ENCODE data around the gene TSPAN11.
"Not testable (repeated sequence)": the region's sequence is repeated elsewhere in the genome, so short reads cannot be mapped to it uniquely, and the experiment has no call there.

The TSPAN11 gene

DNA sequence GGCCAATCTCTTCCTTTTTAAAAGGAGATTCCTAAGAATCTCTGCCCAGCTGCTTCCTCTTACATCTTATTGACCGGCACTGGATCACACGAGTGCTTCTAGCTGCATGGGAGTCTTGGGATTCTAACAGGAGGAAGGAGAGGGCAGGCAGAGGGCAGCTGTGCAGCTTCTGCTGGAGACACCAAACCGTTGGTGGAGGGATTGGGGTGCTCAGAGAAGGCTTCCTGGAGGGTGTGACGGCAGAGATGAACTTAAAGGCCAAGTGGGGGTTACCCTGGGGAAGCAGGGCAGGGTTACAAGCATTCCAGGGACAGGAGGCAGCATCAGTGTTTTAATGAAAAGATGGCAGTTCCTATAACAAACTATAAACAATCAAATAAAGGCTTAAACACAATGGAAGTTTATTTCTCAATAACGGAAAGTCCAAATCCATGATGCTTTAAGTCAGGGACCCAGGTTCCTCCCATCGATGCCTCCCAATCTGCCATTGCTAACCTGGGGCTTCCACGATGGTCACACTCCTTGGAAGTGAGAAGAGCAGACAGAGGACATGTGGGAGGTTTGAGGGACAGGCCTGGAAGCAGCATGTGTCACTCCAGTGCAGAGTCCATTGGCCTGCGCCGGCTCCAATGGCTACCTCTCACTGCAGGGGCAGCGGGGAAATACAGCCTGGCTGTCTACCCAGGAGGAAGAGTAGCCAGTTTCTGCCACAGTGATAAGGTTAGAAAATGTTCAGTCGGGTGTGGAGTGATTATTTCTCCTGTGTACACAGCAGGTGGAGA is 94.0 kb downstream of the TSPAN11 start:
- TF ChIP-seq, protein P1, sequence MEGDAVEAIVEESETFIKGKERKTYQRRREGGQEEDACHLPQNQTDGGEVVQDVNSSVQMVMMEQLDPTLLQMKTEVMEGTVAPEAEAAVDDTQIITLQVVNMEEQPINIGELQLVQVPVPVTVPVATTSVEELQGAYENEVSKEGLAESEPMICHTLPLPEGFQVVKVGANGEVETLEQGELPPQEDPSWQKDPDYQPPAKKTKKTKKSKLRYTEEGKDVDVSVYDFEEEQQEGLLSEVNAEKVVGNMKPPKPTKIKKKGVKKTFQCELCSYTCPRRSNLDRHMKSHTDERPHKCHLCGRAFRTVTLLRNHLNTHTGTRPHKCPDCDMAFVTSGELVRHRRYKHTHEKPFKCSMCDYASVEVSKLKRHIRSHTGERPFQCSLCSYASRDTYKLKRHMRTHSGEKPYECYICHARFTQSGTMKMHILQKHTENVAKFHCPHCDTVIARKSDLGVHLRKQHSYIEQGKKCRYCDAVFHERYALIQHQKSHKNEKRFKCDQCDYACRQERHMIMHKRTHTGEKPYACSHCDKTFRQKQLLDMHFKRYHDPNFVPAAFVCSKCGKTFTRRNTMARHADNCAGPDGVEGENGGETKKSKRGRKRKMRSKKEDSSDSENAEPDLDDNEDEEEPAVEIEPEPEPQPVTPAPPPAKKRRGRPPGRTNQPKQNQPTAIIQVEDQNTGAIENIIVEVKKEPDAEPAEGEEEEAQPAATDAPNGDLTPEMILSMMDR (IDR thresholded peaks at IDR 0.05; ENCODE audit: low read depth, low read length) = no peak

DNA sequence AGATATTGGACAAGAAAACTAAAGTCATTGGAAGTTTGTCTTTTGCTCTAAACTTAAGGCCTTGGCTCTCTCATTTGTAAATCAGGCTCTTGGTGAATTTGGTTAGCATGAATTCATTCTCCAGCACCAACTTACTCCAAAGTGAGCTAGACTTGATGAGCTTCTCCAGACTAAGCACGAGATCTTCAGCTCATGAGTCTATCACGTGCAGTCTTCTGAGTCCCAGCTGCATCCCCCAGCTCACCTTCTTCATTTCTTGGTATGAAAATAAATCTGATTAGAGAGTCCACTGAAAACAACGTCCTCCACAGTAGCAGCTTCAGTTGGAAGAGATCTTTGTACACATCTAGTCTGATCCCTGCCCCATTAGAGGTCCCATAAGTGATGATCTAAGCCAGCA is 94.6 kb downstream of the TSPAN11 start:
- TF ChIP-seq, protein P1 (IDR thresholded peaks at IDR 0.05; ENCODE audit: low read depth, low read length) = no peak
- DNase-seq (ENCODE audit: extremely low read depth, low read depth) = no peak

More for the DNA sequence above, 94.0 kb downstream of the TSPAN11 start:
- no peak for DNase-seq (ENCODE audit: extremely low read depth, low read depth)

DNA sequence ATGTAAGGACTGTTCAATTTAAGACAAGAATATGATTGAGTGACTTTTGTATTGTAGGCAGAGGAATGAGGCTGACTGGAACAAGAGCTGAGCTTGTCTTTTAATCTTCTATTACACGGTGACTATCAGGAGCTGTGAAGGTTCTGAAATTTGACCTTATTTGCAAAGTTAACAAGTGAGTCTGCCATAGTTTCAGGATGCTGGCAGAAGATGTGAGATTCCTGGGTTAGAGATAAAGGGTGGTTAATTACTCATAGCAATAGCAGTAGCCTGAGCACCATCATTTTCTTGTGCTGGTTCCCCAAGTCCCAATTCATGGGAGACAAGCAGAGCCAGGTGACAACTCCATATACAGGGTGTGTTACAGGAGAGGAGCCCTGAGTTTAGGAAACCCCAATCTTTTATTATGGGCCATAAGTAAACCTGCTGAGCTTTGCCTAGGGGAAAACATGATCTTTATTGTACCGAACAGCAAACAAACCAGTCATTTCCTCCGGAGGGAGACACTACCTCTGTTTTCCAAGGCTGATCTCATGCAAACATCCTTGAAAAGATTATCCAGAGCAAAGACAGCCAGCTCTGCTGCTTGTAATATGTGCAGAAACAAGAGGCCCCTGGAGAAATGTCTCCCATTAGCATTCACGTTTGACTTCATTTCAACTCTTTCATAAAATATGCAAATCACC is 95.4 kb downstream of the TSPAN11 start:
- TF ChIP-seq, protein P1 (IDR thresholded peaks at IDR 0.05; ENCODE audit: low read depth, low read length) = no peak
- no peak for DNase-seq (ENCODE audit: extremely low read depth, low read depth)

DNA sequence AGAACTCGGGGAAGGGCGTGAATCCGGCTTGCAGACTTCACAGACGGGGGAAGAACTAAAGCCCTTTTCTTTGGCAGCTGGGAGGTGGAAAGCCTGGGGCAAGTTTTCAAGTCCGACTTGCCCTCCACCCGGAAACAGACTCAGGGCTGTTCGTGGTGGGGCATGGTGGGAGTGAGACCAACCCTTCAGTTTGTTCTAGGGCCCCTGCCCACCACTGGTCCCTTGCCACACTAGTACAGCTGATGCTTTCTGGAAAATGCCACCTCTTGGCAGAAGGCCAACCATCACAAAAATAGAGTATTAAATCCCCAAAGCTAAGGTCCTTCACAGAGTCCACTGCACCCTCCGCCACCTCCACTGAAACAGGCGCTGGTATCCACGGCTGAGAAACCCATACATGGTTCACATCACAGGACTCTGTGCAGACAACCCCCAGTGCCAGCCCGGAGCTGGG is 96.8 kb downstream of the TSPAN11 start:
- TF ChIP-seq, protein P1 (IDR thresholded peaks at IDR 0.05; ENCODE audit: low read depth, low read length) = no peak
- no peak for DNase-seq (ENCODE audit: extremely low read depth, low read depth)

DNA sequence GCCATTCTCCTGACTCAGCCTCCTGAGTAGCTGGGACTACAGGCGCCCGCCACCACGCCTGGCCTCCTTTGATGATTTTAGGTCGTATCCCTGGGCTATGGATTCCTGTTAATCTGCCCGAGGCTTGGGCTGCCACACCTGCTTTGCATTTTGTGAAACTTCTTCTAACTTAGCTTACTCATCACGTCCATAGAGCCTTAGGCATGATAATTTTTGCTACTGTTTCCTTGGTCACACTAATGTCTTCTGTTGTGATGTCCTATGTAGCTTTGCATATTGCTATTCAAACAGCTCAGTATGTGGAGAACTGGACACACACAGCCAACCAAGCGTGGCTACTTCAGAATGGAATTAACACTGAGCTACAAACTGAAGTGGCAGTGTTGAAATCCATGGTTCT is 99.7 kb downstream of the TSPAN11 start:
- TF ChIP-seq, protein P1 (IDR thresholded peaks at IDR 0.05; ENCODE audit: low read depth, low read length) = no peak

DNA sequence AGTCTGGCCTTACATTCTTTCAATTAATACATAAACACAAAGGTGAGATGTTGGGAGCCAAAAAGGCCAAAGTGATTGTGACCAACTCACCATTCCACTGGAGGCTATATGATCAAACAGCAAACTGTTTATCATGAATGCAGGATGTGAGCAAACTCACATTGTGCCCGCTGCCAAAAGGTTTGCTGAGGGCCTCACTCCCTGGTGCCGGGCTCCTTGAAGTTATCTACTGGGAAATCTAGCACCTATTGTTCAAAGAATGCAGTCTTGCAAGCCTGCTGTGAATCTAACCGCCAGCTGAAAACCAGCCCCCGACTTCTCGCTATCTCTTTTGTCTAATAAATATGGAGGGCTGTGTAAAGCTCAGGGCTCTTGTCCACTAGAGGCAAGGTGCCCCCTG is 100.5 kb downstream of the TSPAN11 start:
- not testable (repeated sequence) for DNase-seq (ENCODE audit: extremely low read depth, low read depth)

More for the DNA sequence above, 99.7 kb downstream of the TSPAN11 start:
- no peak for DNase-seq (ENCODE audit: extremely low read depth, low read depth)

DNA sequence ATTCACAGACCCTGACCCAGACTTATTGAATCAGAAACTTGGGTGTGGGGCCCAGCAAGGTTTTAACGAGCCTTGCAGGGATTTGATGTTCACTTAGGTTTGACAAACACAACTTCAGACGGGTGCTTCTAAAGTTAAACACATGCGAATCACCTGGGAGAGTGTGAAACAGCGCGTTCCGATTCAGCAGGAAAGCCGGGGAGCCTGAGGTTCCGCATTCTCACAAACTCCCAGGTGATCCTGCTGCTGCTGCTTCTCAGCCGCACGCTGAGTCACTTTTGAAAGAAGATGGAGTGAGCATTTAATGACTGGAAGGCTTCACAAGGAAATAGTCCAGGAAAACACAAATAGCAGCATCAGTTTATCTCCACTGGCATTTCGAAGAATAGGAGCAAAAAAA is 102.9 kb downstream of the TSPAN11 start:
- no peak for DNase-seq (ENCODE audit: extremely low read depth, low read depth)
- TF ChIP-seq, protein P1 (IDR thresholded peaks at IDR 0.05; ENCODE audit: low read depth, low read length) = no peak

Data from AG09319 (cell line).